ENCODE measurements around the gene FBXO11.

DNA sequence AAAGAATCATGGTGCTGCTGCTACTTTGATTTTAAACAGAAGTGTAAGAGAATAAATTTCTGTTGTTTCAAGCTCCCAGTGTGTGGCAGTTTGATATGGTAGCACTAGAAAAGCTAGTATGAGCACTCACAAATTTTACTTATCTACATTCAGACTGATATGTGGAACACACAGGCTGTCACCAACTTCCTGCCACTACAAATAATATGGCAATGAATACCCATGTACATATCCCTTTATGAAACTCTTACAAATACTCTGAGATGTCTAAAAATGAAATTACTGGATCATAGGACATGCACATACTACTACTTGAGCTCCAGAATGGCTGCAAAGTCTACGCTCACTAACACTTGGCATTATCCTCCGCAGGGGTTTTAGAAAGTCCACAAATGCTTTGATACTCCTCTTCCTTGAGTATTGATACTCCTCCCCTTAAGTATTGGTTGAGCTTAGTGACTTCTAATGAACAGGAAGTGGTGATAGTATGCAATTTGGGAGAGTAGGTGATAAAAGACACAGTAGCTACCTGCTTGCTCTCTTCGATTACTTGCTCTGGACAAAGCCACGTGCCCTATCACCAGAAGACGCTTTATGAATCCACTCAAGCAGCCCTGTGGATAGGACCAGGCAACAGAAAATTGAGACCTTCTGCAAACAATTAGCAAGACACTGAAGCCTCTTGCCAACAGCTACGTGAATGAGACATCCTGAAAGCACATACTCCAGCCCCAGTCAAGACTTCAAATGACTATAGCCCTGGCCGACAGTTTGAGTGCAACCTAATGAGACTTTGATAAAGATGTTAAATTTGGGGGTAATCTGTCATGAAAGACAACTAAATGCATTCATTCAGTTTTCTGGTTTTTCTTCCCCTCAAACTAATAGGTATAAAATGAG is 35.4 kb downstream of the FBXO11 start:
- TF ChIP-seq, protein P1, sequence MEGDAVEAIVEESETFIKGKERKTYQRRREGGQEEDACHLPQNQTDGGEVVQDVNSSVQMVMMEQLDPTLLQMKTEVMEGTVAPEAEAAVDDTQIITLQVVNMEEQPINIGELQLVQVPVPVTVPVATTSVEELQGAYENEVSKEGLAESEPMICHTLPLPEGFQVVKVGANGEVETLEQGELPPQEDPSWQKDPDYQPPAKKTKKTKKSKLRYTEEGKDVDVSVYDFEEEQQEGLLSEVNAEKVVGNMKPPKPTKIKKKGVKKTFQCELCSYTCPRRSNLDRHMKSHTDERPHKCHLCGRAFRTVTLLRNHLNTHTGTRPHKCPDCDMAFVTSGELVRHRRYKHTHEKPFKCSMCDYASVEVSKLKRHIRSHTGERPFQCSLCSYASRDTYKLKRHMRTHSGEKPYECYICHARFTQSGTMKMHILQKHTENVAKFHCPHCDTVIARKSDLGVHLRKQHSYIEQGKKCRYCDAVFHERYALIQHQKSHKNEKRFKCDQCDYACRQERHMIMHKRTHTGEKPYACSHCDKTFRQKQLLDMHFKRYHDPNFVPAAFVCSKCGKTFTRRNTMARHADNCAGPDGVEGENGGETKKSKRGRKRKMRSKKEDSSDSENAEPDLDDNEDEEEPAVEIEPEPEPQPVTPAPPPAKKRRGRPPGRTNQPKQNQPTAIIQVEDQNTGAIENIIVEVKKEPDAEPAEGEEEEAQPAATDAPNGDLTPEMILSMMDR (conservative IDR thresholded peaks at IDR 0.05 in 1 of 2, IDR thresholded peaks at IDR 0.05 in 1 of 2; ENCODE audit: low read depth in 1 of 2, low read length in 2 of 2) = no peak
- no peak for TF ChIP-seq EZH2 (IDR thresholded peaks at IDR 0.05; ENCODE audit: low read length, missing control alignments)

Measured in fibroblast of lung (primary cell).